Measurements from ENCODE around the gene RLN3. TPM values are rescaled to one million over a fixed set of nuclear protein-coding genes. Genes with fewer than 3 reads are reported as not detected.

Gene RLN3
- total and polyA plus RNA-seq, 9 of the 15 experiments (the other 6 are each of a cell fraction or from before 2014, with no cell fraction given) = 0.31 to 1.2 (median 0.71) TPM; not detected in 6

GRCh38 chr19:14048443-14049153 is 20.6 kb downstream of the RLN3 start (continued):
- TF ChIP-seq REST (IDR thresholded peaks at IDR 0.05; ENCODE audit: borderline replicate concordance) = peak; percentile 44; the same call in 1 of the 2 replicates
- no peak for TF ChIP-seq REST (CRISPR knock-in tag; IDR thresholded peaks at IDR 0.05; ENCODE audit: low read depth)
- TF ChIP-seq E2F8 (IDR thresholded peaks at IDR 0.05; ENCODE audit: low read depth, partially characterized antibody) = no peak
- TF ChIP-seq HBP1 (CRISPR knock-in tag; IDR thresholded peaks at IDR 0.05) = no peak
- TF ChIP-seq MBD2 (IDR thresholded peaks at IDR 0.05; ENCODE audit: borderline replicate concordance, low read depth) = no peak
- 0 out of 2 replicates have a peak, but pooled peaks have one; percentile 11 for TF ChIP-seq ZFX (CRISPR knock-in tag; IDR thresholded peaks at IDR 0.05)
- TF ChIP-seq ATF7 (IDR thresholded peaks at IDR 0.05) = peak; percentile 17; the same call in 1 of the 2 replicates
- peak in 1 of 2 experiments; percentile 71; a peak in 1 of 3 replicates for TF ChIP-seq CBX3 (IDR thresholded peaks at IDR 0.05; ENCODE audit: borderline replicate concordance in 1 of 2, low read length in 2 of 2)
- TF ChIP-seq LCOR (CRISPR knock-in tag; IDR thresholded peaks at IDR 0.05) = no peak
- no peak for TF ChIP-seq TEAD1 (CRISPR knock-in tag; IDR thresholded peaks at IDR 0.05)
- TF ChIP-seq TRIM24 (IDR thresholded peaks at IDR 0.05) = peak in 1 of 2 experiments; percentile 41; a peak in 1 of 4 replicates
- TF ChIP-seq KLF16 (IDR thresholded peaks at IDR 0.05) = peak; percentile 48
- TF ChIP-seq SOX6 (IDR thresholded peaks at IDR 0.05) = no peak
- 0 out of 2 replicates have a peak, but pooled peaks have one; percentile 37 for TF ChIP-seq HCFC1 (IDR thresholded peaks at IDR 0.05; ENCODE audit: low read depth, low read length)

Data from K562 (cell line).